NCI-H2171 treated with DMSO at 0.1 percent for 48 hours (cell line): ENCODE data around the gene SRCIN1.
A peak's percentile ranks its signal among the peaks of the same experiment; 100 is the strongest.

Experiments used
- DNase-seq: peaks from one replicate; lab custom pipeline; 2025; lab: John Stamatoyannopoulos, UW

Gene SRCIN1

GRCh38 chr17:38561416-38562214, 44.1 kb downstream of the SRCIN1 start:
- no peak for DNase-seq

- no peak for DNase-seq
Observed at GRCh38 chr17:38560503-38561318, 45.0 kb downstream of the SRCIN1 start.

GRCh38 chr17:38559880-38560230, 45.9 kb downstream of the SRCIN1 start:
- peak; percentile 58 for DNase-seq

GRCh38 chr17:38559051-38559879, 46.5 kb downstream of the SRCIN1 start:
- peak; percentile 96 for DNase-seq

- DNase-seq = no peak
Observed at GRCh38 chr17:38558728-38559050, 47.1 kb downstream of the SRCIN1 start.

GRCh38 chr17:38557836-38558727, 47.7 kb downstream of the SRCIN1 start:
- DNase-seq = peak; percentile 97

GRCh38 chr17:38557396-38557795, 48.4 kb downstream of the SRCIN1 start:
- DNase-seq = no peak

GRCh38 chr17:38556239-38556638, 49.5 kb downstream of the SRCIN1 start:
- no peak for DNase-seq

GRCh38 chr17:38554430-38555350, 51.1 kb downstream of the SRCIN1 start:
- peak; percentile 84 for DNase-seq

GRCh38 chr17:38552343-38552742, 53.4 kb downstream of the SRCIN1 start:
- no peak for DNase-seq

- DNase-seq = no peak
Observed at GRCh38 chr17:38551121-38551520, 54.6 kb downstream of the SRCIN1 start.

GRCh38 chr17:38550661-38551060, 55.1 kb downstream of the SRCIN1 start:
- DNase-seq = no peak

- no peak for DNase-seq
Observed at GRCh38 chr17:38549285-38549684, 56.5 kb downstream of the SRCIN1 start.

- no peak for DNase-seq
Observed at GRCh38 chr17:38547444-38547843, 58.3 kb downstream of the SRCIN1 start.

GRCh38 chr17:38546396-38546795, 59.4 kb downstream of the SRCIN1 start:
- DNase-seq = no peak

- DNase-seq = no peak
Observed at GRCh38 chr17:38545531-38546225, 60.1 kb downstream of the SRCIN1 start.

GRCh38 chr17:38544839-38545209, 60.9 kb downstream of the SRCIN1 start:
- DNase-seq = no peak

GRCh38 chr17:38544175-38544838, 61.4 kb downstream of the SRCIN1 start:
- DNase-seq = no peak
